Brain microvascular endothelial cell (primary cell): Measurements from ENCODE around the gene CCM2L.

Experiments
- DNase-seq: peaks from one replicate; pipeline ENCODE4 v3.0.0-alpha.2; 2020
- H3K27ac ChIP-seq: fragments of 250-450 bp; sonication (Bioruptor Pico); 2 replicates; pipeline ENCODE4 v1.5.1; 2020; ENCODE audit warnings: mild to moderate bottlenecking, moderate library complexity
- H3K27me3 ChIP-seq: fragments of 250-450 bp; sonication (Bioruptor Pico); replicated peaks from 2 replicates; pipeline ENCODE4 v1.5.1; 2020; ENCODE audit warnings: mild to moderate bottlenecking
- H3K36me3 ChIP-seq: fragments of 250-450 bp; sonication (Bioruptor Pico); replicated peaks from 2 replicates; pipeline ENCODE4 v1.5.1; 2020; ENCODE audit warnings: mild to moderate bottlenecking
- H3K4me3 ChIP-seq: 2 replicates; pipeline ENCODE4 v1.5.1; 2011; ENCODE audit warnings: low read depth, mild to moderate bottlenecking, control low read depth, low read length, moderate library complexity
- in situ Hi-C: cut with HindIII; loops from 2 replicates; pipeline ENCODE4 v1.10.0; 2017; ENCODE audit warnings: low sequenced_read_pairs, low pct_ligation_motif_present
- TF ChIP-seq, protein P1 (sequence below): IDR thresholded peaks from 2 replicates; pipeline ENCODE4 v1.5.1; 2011; ENCODE audit warnings: low read depth, mild to moderate bottlenecking, moderate library complexity, low read length, control low read depth, inconsistent platforms; ENCODE audit errors: missing control alignments

Gene CCM2L

GRCh38 chr20:32021091-32021490 lies 10.9 kb downstream of the CCM2L start:
- no peak for DNase-seq
- Histone ChIP-seq H3K36me3 (no peaks in the 10 kb centered on the region), H3K27me3 (peaks cover 31% of the 10 kb centered on the region), H3K4me3 (no peak overlapping the region), H3K27ac (no peak overlapping the region)
- TF ChIP-seq, protein P1, sequence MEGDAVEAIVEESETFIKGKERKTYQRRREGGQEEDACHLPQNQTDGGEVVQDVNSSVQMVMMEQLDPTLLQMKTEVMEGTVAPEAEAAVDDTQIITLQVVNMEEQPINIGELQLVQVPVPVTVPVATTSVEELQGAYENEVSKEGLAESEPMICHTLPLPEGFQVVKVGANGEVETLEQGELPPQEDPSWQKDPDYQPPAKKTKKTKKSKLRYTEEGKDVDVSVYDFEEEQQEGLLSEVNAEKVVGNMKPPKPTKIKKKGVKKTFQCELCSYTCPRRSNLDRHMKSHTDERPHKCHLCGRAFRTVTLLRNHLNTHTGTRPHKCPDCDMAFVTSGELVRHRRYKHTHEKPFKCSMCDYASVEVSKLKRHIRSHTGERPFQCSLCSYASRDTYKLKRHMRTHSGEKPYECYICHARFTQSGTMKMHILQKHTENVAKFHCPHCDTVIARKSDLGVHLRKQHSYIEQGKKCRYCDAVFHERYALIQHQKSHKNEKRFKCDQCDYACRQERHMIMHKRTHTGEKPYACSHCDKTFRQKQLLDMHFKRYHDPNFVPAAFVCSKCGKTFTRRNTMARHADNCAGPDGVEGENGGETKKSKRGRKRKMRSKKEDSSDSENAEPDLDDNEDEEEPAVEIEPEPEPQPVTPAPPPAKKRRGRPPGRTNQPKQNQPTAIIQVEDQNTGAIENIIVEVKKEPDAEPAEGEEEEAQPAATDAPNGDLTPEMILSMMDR = no peak
- in situ Hi-C loops = no loop called here

GRCh38 chr20:32024683-32025295 lies 14.6 kb downstream of the CCM2L start:
- in situ Hi-C loops = no loop called here

DNA sequence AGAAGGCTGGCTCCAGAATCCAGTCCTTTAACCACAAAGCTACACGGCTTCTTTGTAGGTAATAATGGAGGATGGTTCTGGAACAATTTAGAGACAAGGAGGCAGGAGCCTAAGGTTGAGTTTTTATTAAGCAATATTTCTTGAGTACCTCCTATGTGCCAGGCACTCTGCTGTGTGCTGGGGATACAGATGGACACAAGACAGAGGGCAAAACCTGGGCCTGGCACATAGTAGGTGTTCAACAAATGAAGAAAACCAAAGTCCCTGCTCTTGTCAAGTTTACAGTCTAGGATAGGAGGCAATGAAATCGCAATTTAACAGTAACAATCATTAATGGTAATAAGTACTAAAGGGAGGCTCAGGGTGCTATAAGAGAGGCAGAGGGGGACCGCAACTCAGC lies 17.4 kb downstream of the CCM2L start:
- peaks cover 4% of the 10 kb centered on the region for H3K27me3 ChIP-seq
- no peak for DNase-seq
- in situ Hi-C loops = no loop called here
- H3K27ac ChIP-seq = no peak overlapping the region
- H3K36me3 ChIP-seq = no peaks in the 10 kb centered on the region
- H3K4me3 ChIP-seq = no peak overlapping the region
- TF ChIP-seq, protein P1 = no peak

More at GRCh38 chr20:32024683-32025295, 14.6 kb downstream of the CCM2L start:
- Histone ChIP-seq H3K27me3 (peaks cover 18% of the 10 kb centered on the region), H3K4me3 (no peak overlapping the region), H3K36me3 (no peaks in the 10 kb centered on the region), H3K27ac (no peak overlapping the region)
- TF ChIP-seq, protein P1 = no peak
- DNase-seq = no peak

DNA sequence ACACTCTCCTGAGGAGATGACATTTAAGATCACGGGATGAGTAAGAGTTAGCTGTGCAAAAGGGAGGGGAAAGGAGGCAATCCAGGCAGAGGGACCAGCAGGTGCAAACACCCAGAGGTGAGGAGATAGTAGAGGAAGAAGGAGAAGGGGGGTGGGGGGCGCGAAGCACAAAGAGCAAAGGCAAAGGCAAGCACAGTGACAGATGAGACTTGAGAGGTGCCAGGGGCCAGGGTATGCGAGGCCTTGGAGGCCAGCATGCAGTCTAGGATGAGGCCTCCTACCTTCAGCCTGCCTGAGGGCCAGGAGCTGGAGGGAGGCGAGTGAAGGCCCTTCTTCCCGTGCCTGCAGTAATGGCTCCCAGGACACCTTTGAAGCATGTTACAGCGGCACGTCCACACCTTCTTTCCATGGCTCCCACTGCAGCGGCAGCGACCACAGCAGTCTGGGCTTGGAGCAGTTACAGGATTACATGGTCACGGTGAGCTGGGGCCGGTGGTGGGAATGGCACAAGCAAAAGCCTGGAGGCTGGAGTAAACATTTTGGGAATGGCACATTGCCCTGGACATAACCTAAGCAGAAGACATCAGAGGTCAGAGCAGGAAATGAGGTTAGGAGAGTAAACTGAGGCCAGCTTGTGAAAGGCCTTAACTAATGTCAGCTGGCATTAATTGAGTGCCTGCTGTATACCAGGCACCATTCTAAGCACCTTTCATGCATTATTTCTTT lies 18.6 kb downstream of the CCM2L start:
- in situ Hi-C loops = no loop called here
- peaks cover 9% of the 10 kb centered on the region for H3K27me3 ChIP-seq

DNA sequence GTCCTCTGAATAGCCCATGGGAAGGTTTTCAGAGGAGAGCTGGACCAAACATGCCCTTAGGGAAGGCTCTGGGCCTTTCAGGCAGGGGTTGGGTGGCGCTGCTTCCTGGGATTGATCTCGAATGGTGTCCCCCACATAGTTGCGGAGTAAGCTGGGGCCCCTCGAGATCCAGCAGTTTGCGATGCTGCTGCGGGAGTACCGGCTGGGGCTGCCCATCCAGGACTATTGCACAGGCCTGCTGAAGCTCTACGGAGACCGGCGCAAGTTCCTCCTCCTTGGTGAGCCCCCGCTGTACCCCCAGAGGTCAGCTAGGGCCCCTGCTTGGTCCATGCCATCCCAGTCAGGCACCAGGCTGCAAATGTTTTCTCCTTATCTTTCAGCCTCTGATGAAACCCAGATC lies 19.3 kb downstream of the CCM2L start:
- TF ChIP-seq, protein P1 = no peak
- Histone ChIP-seq H3K27ac (no peak overlapping the region), H3K36me3 (no peaks in the 10 kb centered on the region), H3K4me3 (no peak overlapping the region), H3K27me3 (peaks cover 16% of the 10 kb centered on the region)
- in situ Hi-C loops = no loop called here
- DNase-seq = no peak

More for the DNA sequence above, 18.6 kb downstream of the CCM2L start:
- Histone ChIP-seq H3K36me3 (no peaks in the 10 kb centered on the region), H3K4me3 (no peak overlapping the region), H3K27ac (no peak overlapping the region)
- DNase-seq = no peak
- TF ChIP-seq, protein P1 = no peak
